ENCODE results near the gene OR2V1.

- TF ChIP-seq CTCF (IDR thresholded peaks at IDR 0.05) (no peak), POLR2A (IDR thresholded peaks at IDR 0.05) (no peak)
Observed at GRCh38 chr5:181100121-181100875, 30.7 kb downstream of the OR2V1 start.
